ENCODE data around the gene ARPC4.

The ARPC4 gene

GRCh38 chr3:9750556-9751411 lies 42.1 kb upstream of the ARPC4 start:
- Histone ChIP-seq H3K4me3 (ENCODE audit: low read length) (peak overlapping the region; percentile 96), H3K27me3 (replicated peaks; ENCODE audit: insufficient read depth, low read length) (no peaks in the 10 kb centered on the region), H3K9me3 (replicated peaks; ENCODE audit: insufficient read depth, low read length) (no peaks in the 10 kb centered on the region), H3K4me1 (ENCODE audit: low read length) (peaks cover 6% of the 10 kb centered on the region), H4K20me1 (ENCODE audit: insufficient read depth, low read length) (no peaks in the 10 kb centered on the region), H3K9me2 (replicated peaks; ENCODE audit: insufficient read depth, low read length) (no peaks in the 10 kb centered on the region), H3K36me3 (replicated peaks; ENCODE audit: insufficient read depth, low read length) (peaks cover 3% of the 10 kb centered on the region), H2AFZ (ENCODE audit: low read length) (peak overlapping the region; percentile 99), H3K4me2 (ENCODE audit: low read depth, low read length) (peak overlapping the region; percentile 99), H3K27ac (ENCODE audit: low read length) (peak overlapping the region; percentile 83; the same call in 1 of the 2 replicates), H3K79me2 (ENCODE audit: low read length) (peaks cover 20% of the 10 kb centered on the region), H3F3A (ENCODE audit: insufficient read depth, low read length) (peaks cover 18% of the 10 kb centered on the region), H3K9ac (ENCODE audit: low read length) (peak overlapping the region; percentile 77)
- DNase-seq: no peak
- TF ChIP-seq CTCF (IDR thresholded peaks at IDR 0.05; ENCODE audit: low read length): no peak
- TF ChIP-seq EZH2phosphoT487 (IDR thresholded peaks at IDR 0.05; ENCODE audit: low read length): no peak
- TF ChIP-seq EZH2 (optimal IDR thresholded peaks at IDR 0.05; ENCODE audit: low read depth, low read length): no peak

DNA sequence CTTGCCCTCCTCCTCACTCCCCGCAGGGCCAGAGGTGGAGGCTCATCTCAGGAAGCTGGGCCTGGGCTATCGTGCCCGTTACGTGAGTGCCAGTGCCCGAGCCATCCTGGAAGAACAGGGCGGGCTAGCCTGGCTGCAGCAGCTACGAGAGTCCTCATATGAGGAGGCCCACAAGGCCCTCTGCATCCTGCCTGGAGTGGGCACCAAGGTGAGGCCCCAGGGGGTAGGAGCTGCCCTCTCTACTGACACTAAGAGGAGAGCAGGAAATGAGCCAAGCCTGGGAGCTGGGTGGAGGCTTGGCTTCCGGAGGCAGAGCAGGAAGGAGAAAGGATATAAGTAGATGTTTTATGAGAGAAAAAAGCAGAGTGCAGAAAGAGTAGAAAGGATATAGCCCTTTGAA lies 38.2 kb upstream of the ARPC4 start:
- no peak overlapping the region for H3K27ac ChIP-seq (ENCODE audit: low read length)

GRCh38 chr3:9757427-9757826 lies 35.5 kb upstream of the ARPC4 start:
- H3K4me2 ChIP-seq (ENCODE audit: low read depth, low read length): no peak overlapping the region

More for the DNA sequence above, 38.2 kb upstream of the ARPC4 start:
- no peak for TF ChIP-seq EZH2phosphoT487 (IDR thresholded peaks at IDR 0.05; ENCODE audit: low read length)
- TF ChIP-seq CTCF (IDR thresholded peaks at IDR 0.05; ENCODE audit: low read length): no peak
- no peak for TF ChIP-seq EZH2 (optimal IDR thresholded peaks at IDR 0.05; ENCODE audit: low read depth, low read length)
- no peaks in the 10 kb centered on the region; the same call in 1 of the 2 replicates for H3F3A ChIP-seq (ENCODE audit: insufficient read depth, low read length)
- no peak overlapping the region for H3K4me3 ChIP-seq (ENCODE audit: low read length)
- H3K79me2 ChIP-seq (ENCODE audit: low read length): peaks cover 20% of the 10 kb centered on the region
- no peaks in the 10 kb centered on the region for H3K9me3 ChIP-seq (replicated peaks; ENCODE audit: insufficient read depth, low read length)
- peaks cover 6% of the 10 kb centered on the region for H3K4me1 ChIP-seq (ENCODE audit: low read length)
- H2AFZ ChIP-seq (ENCODE audit: low read length): no peak overlapping the region
- no peak for DNase-seq
- no peaks in the 10 kb centered on the region for H3K9me2 ChIP-seq (replicated peaks; ENCODE audit: insufficient read depth, low read length)
- H3K9ac ChIP-seq (ENCODE audit: low read length): no peak overlapping the region
- H3K36me3 ChIP-seq (replicated peaks; ENCODE audit: insufficient read depth, low read length): 0 out of 2 replicates have a peak, but pooled peaks cover 3% of the 10 kb centered on the region
- no peaks in the 10 kb centered on the region for H3K27me3 ChIP-seq (replicated peaks; ENCODE audit: insufficient read depth, low read length)
- H3K4me2 ChIP-seq (ENCODE audit: low read depth, low read length): no peak overlapping the region
- no peaks in the 10 kb centered on the region for H4K20me1 ChIP-seq (ENCODE audit: insufficient read depth, low read length)

More at GRCh38 chr3:9757427-9757826, 35.5 kb upstream of the ARPC4 start:
- Histone ChIP-seq H3K36me3 (replicated peaks; ENCODE audit: insufficient read depth, low read length) (no peaks in the 10 kb centered on the region), H3F3A (ENCODE audit: insufficient read depth, low read length) (no peaks in the 10 kb centered on the region), H4K20me1 (ENCODE audit: insufficient read depth, low read length) (no peaks in the 10 kb centered on the region), H3K4me1 (ENCODE audit: low read length) (no peaks in the 10 kb centered on the region), H2AFZ (ENCODE audit: low read length) (no peak overlapping the region), H3K27me3 (replicated peaks; ENCODE audit: insufficient read depth, low read length) (no peaks in the 10 kb centered on the region), H3K4me3 (ENCODE audit: low read length) (no peak overlapping the region), H3K79me2 (ENCODE audit: low read length) (no peaks in the 10 kb centered on the region), H3K27ac (ENCODE audit: low read length) (no peak overlapping the region), H3K9ac (ENCODE audit: low read length) (no peak overlapping the region), H3K9me2 (replicated peaks; ENCODE audit: insufficient read depth, low read length) (no peaks in the 10 kb centered on the region), H3K9me3 (replicated peaks; ENCODE audit: insufficient read depth, low read length) (no peaks in the 10 kb centered on the region)
- TF ChIP-seq EZH2 (optimal IDR thresholded peaks at IDR 0.05; ENCODE audit: low read depth, low read length) (no peak), EZH2phosphoT487 (IDR thresholded peaks at IDR 0.05; ENCODE audit: low read length) (no peak), CTCF (IDR thresholded peaks at IDR 0.05; ENCODE audit: low read length) (no peak)
- DNase-seq: no peak

All from MM.1S (cell line).